HG02981 (cell line): ENCODE data around the gene PSTPIP1.
"Not testable (repeated sequence)": the region's sequence is repeated elsewhere in the genome, so short reads cannot be mapped to it uniquely, and the experiment has no call there.

Experiments
- ATAC-seq: cut with Tn5 transposase; IDR thresholded peaks from one replicate; pipeline ENCODE4 v1.9.1; 2021; ENCODE audit warnings: mild to moderate bottlenecking, moderate library complexity; ENCODE audit not compliant: unreplicated experiment

The PSTPIP1 gene

DNA sequence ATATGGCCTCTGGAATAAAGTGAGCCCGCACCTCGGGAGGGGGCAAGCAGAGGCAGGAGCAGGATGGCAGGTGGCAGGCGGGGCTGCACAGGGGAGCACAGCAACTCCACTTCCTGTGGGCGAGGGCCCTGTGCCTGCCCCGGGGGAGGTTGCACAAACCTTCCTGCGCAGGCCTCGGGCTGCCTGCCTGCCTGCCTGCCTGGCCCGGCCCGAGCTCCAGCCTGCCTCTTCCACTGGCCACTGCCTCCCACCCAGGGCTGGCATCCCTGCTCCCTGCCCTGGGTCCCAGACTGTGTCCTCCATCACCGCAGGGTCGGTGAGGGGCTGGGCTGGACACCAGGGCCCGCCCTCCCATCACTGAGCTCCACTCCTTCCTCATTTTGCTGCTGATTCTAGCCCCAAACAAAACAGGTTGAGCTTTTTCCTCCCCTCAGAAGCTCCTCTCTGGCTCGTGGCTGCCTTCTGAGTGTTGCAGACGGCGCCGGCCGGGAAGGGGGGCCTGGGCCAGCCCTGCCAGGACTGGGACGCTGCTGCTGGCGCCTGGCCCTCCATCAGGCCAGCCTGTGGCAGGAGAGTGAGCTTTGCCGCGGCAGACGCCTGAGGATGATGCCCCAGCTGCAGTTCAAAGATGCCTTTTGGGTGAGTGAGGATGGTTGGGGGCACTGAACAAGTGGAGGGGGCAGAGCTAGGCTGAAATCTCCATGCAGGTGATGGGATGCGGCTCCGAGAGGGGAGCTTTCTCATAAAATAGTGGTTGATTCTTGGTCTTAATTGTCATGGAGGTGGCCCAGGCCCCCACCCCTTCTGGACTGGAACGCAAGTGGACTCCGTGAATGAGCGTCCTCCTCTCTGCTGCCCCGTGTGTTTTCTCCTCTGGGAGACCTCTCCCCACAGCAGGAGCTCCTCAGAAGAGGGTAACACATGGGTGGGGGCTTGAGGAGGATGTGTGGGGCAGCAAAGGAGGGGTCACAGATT is at the start of gene PSTPIP1:
PSTPIP1 (plus strand) TSS at position 156 of the 975 bp plus-strand sequence; CDS start at position 604, 448 bp downstream.
- peak; percentile 63 for ATAC-seq

GRCh38 chr15:76945494-76946093 is 49.3 kb upstream of the PSTPIP1 start:
- no peak for ATAC-seq

DNA sequence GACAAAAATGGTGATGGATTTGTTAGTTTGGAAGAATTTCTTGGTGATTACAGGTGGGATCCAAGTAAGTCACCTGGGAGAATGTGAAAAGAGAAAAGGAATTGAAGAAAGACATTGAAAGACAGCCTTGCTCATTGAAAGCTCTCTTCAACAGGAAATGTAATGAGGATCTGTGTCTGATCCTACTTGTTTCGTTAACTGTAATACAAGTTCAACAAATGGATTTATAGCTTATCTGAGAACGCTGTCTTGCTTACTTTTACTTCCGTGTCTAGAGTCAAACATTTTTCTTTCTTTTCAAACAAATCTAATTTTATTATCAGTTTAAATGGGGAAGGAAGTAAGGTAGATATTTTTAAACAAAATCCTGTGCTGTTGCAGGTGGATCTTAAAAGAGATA is 47.5 kb upstream of the PSTPIP1 start:
- ATAC-seq: no peak

DNA sequence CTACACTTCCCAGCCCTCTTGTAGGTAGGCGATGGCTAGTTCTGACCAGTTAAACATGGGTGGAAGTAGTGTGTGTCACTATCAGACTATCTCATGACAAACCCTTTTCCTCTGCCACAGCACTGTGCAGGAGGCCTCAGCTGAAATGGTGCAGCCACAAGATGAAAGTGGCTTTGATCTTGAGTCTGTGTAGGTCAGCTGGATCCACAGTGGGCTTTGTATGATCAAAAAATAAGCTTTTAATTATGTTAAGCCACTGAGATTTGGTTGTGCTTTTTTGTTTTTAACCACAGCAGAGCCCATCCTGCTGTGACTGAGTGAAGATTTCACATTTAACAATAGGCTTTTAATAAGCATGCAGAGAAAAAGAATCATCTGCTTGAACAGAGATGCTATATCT is 43.7 kb upstream of the PSTPIP1 start:
- ATAC-seq: no peak

GRCh38 chr15:76953913-76954312 is 41.0 kb upstream of the PSTPIP1 start:
- no peak for ATAC-seq

DNA sequence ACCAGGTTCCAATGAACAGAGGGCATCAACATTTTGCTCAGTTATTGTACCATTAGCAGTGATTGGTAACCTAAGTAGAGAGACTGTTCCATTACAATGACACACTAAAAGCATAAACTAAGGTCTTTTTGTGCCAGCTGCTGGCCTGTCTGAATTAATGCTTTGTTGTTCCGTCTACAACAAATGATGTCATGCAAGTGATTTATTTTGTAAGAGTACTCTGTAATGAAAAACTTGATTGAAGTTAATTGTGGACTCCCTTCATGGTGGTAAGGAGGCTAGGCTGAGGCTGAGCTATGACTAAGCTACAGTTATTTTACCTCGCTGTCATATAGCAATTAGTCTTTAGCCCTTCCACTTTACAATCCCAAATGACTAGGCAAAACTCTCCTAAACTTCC is 40.2 kb upstream of the PSTPIP1 start:
- no peak for ATAC-seq

DNA sequence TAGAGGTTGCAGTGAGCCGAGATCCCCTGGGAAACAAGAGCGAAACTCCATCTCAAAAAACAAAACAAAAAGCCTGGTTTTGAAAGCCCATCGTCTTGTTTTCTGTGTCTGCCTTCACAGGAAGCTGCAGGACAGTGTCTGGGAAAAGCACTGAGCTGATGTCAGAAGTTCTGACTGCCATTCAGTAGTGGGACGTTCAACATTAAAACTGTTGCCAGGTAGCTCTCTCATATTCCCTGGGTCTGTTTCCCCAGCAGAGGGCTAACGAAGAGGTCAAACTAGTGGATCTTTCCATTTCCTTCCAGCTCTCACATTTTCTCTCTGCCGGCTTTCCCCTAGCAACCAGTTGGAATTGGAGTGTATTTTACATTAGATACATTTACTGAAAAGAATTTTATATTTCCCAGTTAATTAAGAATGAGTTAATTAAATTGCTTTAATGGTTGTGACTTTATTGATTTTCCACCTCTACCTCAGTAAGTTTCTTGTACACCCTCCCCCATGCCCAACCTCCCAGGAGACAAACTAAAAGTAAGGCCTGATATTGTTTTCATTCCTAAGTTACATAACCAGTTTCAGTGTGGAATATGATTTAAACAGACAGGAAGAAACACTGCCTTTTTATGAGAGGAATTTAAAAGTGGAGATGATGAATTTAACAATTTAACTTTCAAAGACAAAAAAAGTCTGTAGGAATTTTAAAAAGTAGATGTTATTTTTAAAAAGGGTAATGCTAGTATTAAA is 33.5 kb upstream of the PSTPIP1 start:
- ATAC-seq: no peak

- no peak for ATAC-seq
These were observed 32.5 kb upstream of the PSTPIP1 start for GRCh38 chr15:76962337-76963013.

DNA sequence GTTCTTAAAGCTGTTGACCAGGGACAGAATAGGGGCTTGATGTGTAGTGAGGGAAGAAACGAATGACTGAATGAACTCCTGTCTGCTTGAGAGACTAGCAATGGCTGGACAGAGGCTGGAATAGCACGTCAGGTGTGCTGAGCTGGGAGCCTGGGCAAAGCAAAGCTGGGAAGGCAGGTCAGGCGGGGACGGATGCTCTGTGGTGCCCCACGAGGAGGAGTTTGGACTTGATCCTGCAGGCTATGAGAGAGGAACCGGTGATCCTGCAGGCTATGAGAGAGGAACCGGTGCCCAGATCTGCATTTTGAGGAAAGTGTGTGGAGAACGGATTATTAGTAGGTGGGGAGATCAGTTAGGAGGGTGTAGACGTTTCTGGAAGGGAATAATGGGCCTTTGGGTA is 31.3 kb upstream of the PSTPIP1 start:
- no peak for ATAC-seq

GRCh38 chr15:76964157-76964556 is 30.8 kb upstream of the PSTPIP1 start:
- no peak for ATAC-seq

DNA sequence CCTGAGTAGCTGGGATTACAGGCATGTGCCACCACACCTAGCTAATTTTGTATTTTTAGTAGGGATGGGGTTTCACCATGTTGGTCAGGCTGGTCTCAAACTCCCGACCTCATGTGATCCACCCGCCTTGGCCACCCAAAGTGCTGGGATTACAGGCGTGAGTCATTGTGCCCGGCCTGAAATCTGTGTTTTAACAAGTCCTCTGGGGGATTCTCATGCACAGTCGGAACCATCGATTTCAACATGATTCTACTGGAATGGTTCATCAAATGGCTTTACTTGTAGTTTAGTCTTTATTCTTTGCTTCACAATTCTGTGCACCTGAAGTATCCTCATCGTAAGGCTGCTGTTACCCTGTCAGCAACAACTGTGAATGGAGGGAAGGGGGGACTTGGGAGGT is 28.9 kb upstream of the PSTPIP1 start:
- not testable (repeated sequence) for ATAC-seq

GRCh38 chr15:76967067-76967466 is 27.9 kb upstream of the PSTPIP1 start:
- ATAC-seq: no peak

- no peak for ATAC-seq
These were observed 26.6 kb upstream of the PSTPIP1 start for GRCh38 chr15:76968306-76968705.

GRCh38 chr15:76972389-76973361 is 22.3 kb upstream of the PSTPIP1 start:
- no peak for ATAC-seq

DNA sequence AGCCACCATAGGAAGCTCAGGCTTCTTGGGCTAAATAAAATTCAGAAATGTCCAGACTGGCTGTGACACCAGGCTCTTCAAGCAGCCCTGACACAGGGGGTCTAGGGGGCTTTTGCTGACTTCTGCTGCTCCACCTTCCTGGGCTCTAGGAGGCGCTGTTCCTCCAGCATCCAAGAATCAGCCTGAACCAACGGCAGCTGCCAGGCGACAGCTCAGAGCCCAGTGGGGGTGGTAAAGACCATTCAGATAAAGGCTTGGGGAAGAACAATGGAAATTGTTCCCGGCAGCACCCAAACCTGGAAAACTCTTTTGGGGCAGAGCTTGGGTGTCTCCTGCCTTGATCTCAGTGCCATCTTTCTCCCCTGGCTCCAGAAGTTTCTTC is 21.6 kb upstream of the PSTPIP1 start:
- ATAC-seq: no peak

- no peak for ATAC-seq
These were observed 21.0 kb upstream of the PSTPIP1 start for GRCh38 chr15:76973906-76974305.

DNA sequence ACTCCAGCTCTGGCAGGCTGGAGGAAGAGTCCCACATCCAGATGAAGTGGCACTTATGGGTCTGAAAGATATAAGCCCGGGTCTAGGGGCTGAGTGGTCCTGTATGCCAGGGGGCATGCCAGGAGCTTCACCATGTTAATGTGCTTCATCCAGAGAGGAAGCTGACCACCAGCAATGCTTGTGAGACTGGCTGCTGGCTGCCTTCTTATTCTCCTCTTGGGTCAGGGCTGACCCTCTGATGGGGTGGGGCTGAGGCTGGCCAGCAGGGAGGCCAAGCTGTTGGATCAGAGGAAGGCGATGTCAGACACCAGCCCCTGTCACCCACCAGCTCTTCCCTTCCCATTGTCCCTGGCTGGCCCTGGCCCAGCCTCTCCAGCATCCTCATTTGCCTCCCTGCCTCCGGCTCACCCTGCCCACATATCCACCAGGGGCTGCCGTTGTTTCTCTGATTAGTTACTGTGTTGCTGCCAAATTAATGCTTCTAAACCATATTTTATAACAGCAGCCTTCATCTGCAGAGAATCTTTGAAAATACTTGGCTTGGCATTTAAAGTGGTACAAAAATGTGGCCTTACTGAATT is 20.4 kb upstream of the PSTPIP1 start:
- ATAC-seq: no peak

GRCh38 chr15:76976141-76976540 is 18.8 kb upstream of the PSTPIP1 start:
- no peak for ATAC-seq

DNA sequence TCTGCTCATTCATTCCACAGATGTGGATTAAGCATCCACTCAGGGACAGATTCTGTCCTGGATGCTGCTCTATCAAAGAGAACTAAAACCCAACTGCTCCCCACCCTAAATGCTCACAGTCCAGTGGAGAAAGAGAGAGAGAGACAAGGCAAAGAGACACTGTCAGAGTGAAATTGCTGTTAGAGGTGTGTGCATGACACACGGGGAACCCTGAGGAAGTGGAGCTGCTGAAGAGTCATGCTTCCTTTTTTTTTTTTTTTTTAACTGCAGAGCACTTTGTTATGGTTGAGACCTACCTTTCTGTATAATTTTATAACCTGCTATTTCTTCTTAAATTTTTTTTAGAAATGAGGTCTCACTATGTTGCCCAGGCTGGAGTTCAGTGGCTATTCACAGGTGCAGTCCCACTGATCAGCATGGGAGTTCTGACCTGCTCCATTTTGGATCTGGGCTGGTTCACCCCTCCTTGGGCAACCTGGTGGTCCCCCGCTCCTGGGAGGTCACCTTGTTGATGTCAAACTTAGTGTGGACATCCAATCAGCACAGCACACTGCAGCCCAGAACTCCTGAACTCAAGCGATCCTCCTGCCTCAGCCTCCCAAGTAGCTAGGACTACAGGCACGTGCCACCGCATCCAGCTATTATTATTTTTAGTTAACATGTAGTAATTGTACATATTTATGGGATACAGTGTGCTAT is 18.2 kb upstream of the PSTPIP1 start:
- ATAC-seq: no peak
